LNCaP clone FGC (cell line): Measurements from ENCODE around the gene CEACAM21.
A peak's percentile ranks its signal among the peaks of the same experiment; 100 is the strongest.

Experiments
- DNase-seq: peaks from one replicate; pipeline ENCODE4 v3.0.0-alpha.2; 2011; ENCODE audit warnings: low read depth
- H3K4me3 ChIP-seq: 2 replicates; pipeline ENCODE4 v1.5.1; 2011; ENCODE audit warnings: mild to moderate bottlenecking, low read depth, low read length, control low read depth
- TF ChIP-seq, protein P1 (sequence below): IDR thresholded peaks from 2 replicates; pipeline ENCODE4 v1.5.1; 2012; ENCODE audit warnings: mild to moderate bottlenecking; ENCODE audit not compliant: control insufficient read depth, insufficient read depth; ENCODE audit errors: extremely low read depth

CEACAM21 gene

DNA sequence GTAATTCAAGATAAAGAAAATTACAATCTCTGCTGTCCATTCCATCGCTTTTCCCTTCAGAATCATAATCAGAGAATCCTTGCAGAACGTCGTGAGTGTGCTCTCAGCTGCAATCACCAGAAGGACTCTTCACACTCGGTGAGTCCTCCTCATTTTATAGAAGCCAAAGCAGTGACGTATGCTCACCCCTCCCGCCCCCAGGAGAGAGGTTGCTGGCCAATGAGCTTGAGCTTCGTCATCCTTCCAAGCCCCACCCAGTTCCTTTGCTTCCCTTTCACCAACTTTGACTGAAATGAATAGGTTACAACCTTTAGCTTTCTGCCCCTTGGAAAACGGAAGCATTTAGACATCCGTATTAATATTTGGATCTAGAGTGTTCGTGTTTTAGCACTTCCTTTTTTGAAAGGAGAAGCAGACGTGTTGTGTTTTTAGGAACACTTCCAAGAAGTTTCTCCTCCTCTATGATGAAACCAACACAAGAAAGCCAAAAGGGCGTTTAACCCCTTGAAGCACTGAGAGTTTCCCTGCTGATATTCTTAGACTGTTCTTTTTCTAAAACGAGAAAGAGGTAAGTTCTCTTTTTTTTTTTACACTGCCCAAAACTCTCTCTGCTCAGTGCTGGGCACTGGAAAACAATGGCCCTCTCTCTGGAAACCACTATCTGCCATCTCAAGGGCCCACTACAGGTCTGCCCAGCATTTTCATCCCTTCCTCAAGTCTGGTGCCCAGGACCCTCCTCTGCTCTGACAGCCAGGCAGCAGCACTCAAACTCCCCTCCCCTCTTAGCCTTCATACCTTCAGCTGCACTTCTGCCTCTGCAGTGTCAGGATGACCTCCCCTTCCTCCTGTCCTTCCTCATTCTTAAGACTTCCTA is 44.3 kb upstream of the CEACAM21 start:
- peak; percentile 48 for DNase-seq
- TF ChIP-seq, protein P1, sequence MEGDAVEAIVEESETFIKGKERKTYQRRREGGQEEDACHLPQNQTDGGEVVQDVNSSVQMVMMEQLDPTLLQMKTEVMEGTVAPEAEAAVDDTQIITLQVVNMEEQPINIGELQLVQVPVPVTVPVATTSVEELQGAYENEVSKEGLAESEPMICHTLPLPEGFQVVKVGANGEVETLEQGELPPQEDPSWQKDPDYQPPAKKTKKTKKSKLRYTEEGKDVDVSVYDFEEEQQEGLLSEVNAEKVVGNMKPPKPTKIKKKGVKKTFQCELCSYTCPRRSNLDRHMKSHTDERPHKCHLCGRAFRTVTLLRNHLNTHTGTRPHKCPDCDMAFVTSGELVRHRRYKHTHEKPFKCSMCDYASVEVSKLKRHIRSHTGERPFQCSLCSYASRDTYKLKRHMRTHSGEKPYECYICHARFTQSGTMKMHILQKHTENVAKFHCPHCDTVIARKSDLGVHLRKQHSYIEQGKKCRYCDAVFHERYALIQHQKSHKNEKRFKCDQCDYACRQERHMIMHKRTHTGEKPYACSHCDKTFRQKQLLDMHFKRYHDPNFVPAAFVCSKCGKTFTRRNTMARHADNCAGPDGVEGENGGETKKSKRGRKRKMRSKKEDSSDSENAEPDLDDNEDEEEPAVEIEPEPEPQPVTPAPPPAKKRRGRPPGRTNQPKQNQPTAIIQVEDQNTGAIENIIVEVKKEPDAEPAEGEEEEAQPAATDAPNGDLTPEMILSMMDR = no peak
- H3K4me3 ChIP-seq = peak overlapping the region; percentile 31

DNA sequence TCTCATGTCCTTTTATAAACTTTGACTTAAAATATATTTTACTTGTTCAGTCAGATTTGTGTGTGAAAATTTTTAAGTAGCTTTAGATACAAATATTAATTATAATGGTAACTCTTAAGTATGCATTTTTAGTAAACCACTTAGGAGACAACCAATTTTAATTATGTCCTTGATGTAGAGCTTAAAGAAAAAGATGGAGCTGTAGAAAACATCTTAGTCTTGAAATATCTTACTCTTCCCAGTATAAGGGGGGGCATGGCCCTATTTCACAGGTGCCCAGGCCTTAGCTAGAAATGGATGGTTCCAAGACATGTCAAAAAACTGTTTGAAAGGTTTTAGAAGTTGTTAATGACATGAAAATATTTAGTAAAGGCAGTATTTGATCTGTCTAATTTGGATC is 43.4 kb upstream of the CEACAM21 start:
- no peak overlapping the region for H3K4me3 ChIP-seq
- TF ChIP-seq, protein P1 = no peak
- DNase-seq = no peak

DNA sequence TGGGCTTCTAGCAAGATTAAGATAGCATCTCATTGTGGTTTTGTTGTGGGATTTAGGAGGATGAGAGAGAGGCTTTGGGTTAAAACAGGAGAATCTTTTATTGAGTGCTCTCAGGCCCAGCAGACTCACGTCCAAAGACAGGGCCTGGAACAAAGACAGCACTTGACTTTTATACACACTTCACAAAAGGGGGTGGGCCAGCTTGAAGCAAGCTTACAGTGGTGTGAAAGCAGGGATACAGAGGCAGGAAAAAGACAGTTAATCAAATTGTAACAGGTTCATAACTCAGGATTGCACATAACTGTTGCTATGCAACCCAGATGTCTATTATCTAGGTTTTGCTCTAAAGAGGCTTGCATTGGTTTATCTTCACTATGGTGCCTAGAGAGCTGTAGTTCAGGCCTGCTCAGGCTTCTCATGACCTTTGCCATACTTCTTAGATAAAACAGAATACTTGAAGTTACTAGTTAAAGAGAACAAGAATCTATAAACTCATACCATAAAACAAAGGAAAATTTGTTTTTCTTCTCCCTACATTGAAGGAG is 42.2 kb upstream of the CEACAM21 start:
- TF ChIP-seq, protein P1 = no peak
- no peak overlapping the region for H3K4me3 ChIP-seq
- DNase-seq = no peak

DNA sequence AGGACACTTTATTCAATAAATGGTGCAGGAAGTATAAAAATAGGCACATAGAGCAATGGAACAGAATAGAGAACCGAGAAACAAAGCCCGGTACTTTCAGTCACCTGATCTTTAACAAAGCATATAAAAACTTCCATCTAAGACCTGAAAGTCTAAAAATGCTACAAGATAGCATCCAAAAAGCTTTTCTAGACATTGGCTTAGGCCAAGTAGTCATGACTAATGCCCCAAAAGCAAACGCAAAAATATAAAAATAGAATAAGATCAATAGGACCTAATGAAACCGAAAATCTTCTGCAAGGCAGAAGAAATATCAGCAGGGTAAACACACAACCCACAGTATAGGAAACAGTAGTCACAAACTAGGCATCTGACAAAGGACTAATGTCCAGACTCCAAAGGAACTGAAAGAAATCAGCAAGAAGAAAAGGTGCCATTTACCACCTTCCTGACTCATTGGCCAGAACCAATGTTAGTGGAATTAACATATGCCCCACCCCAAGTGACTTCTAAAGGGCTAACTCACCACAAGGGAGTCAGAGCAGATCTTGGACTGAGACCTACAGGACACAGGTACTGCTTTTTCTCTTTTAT is 40.8 kb upstream of the CEACAM21 start:
- H3K4me3 ChIP-seq = no peak overlapping the region
- TF ChIP-seq, protein P1 = no peak
- no peak for DNase-seq

GRCh38 chr19:41537789-41538188 is 38.2 kb upstream of the CEACAM21 start:
- H3K4me3 ChIP-seq = no peak overlapping the region
- DNase-seq = no peak
- TF ChIP-seq, protein P1 = peak; percentile 36

GRCh38 chr19:41540041-41540695 is 35.8 kb upstream of the CEACAM21 start:
- TF ChIP-seq, protein P1 = no peak
- no peak for DNase-seq
- H3K4me3 ChIP-seq = no peak overlapping the region
